ENCODE data around the gene RIN3. TPM values are rescaled to one million over a fixed set of nuclear protein-coding genes. Genes with fewer than 3 reads are reported as not detected.

RIN3 gene
- total RNA-seq, 1 experiment from 2014 or later = 4.8 TPM

DNA sequence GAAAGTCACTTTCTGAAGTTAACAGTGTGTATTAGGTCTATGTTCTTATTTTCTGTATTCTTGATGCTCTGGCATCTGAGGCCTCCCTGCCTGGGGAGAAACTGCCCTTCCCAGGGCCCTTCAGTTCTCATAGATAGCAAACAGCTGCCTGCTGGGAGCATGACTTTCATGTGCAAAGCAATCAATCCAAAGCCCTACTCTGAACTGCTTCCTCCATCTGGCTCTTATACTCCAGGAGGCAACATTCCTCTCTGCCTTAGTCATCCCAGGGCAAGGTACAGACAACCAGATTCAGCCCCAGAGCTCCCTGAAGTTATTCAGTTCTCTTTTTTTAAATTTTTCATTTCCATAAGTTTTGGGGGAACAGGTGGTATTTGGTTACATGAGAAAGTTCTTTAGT is 41.7 kb upstream of the RIN3 start:
- intact Hi-C loops (cut with micrococcal nuclease) = no loop called here
- TF ChIP-seq, protein P1, sequence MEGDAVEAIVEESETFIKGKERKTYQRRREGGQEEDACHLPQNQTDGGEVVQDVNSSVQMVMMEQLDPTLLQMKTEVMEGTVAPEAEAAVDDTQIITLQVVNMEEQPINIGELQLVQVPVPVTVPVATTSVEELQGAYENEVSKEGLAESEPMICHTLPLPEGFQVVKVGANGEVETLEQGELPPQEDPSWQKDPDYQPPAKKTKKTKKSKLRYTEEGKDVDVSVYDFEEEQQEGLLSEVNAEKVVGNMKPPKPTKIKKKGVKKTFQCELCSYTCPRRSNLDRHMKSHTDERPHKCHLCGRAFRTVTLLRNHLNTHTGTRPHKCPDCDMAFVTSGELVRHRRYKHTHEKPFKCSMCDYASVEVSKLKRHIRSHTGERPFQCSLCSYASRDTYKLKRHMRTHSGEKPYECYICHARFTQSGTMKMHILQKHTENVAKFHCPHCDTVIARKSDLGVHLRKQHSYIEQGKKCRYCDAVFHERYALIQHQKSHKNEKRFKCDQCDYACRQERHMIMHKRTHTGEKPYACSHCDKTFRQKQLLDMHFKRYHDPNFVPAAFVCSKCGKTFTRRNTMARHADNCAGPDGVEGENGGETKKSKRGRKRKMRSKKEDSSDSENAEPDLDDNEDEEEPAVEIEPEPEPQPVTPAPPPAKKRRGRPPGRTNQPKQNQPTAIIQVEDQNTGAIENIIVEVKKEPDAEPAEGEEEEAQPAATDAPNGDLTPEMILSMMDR (conservative IDR thresholded peaks at IDR 0.05; ENCODE audit: low read depth, low read length) = no peak
- TF ChIP-seq EZH2phosphoT487 (IDR thresholded peaks at IDR 0.05; ENCODE audit: borderline replicate concordance, low read length) = no peak
- TF ChIP-seq EZH2 (IDR thresholded peaks at IDR 0.05; ENCODE audit: low read length, unreplicated experiment) = no peak
- H3K4me1 ChIP-seq (ENCODE audit: insufficient read depth, low read length) = peaks cover 25% of the 10 kb centered on the region
- H2AFZ ChIP-seq (ENCODE audit: low read length) = no peak overlapping the region
- H3K27ac ChIP-seq (ENCODE audit: low read length) = no peak overlapping the region
- peak; percentile 98 for ATAC-seq
- peak; percentile 80 for DNase-seq
- ChIA-PET CTCF (interaction anchor here (0.6 kb wide), 1 partner anchor 9 kb away, joined by 3 read pairs; no protein-coding TSS in a partner anchor), POLR2A (ENCODE audit: unreplicated experiment) (no interaction called here)
- H3K79me2 ChIP-seq (ENCODE audit: low read length) = no peaks in the 10 kb centered on the region
- H3K4me3 ChIP-seq (ENCODE audit: low read length) = no peak overlapping the region
- no TSS peak for BruUV-seq (replicated peaks)
- no peaks in the 10 kb centered on the region for H3K9me2 ChIP-seq (replicated peaks; ENCODE audit: low read length)
- H3K4me2 ChIP-seq (ENCODE audit: low read length) = no peak overlapping the region
- no peaks in the 10 kb centered on the region for H3F3A ChIP-seq (ENCODE audit: low read length, unreplicated experiment)
- H4K20me1 ChIP-seq (ENCODE audit: low read length) = no peaks in the 10 kb centered on the region
- no peaks in the 10 kb centered on the region for H3K9me3 ChIP-seq (ENCODE audit: low read length)
- no peaks in the 10 kb centered on the region for H3K36me3 ChIP-seq (ENCODE audit: low read depth, low read length)
- H3K27me3 ChIP-seq (ENCODE audit: low read length) = no peaks in the 10 kb centered on the region
- H3K9ac ChIP-seq (ENCODE audit: low read length) = no peak overlapping the region

DNA sequence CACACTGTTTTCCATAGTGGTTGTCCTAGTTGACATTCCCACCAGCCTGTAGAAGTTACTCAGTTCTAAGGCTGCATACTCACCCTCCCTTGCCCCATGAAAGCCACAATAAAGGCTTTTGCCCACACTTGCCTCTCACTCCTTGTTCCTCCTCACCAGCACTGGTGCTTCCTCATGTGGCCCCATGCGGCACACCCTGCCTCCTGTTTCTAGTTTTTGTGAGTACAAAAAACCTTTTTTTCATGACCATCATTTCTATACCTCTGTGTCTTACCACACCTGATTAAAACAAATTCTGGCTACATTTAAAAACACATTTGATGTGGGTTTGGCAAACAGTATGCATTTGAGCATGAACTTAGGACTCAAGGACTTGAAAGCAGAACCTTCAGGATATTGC is 40.7 kb upstream of the RIN3 start:
- DNase-seq = no peak
- Histone ChIP-seq H3F3A (ENCODE audit: low read length, unreplicated experiment) (no peaks in the 10 kb centered on the region), H2AFZ (ENCODE audit: low read length) (no peak overlapping the region), H3K79me2 (ENCODE audit: low read length) (no peaks in the 10 kb centered on the region), H4K20me1 (ENCODE audit: low read length) (no peaks in the 10 kb centered on the region), H3K9me3 (ENCODE audit: low read length) (no peaks in the 10 kb centered on the region), H3K27ac (ENCODE audit: low read length) (no peak overlapping the region), H3K36me3 (ENCODE audit: low read depth, low read length) (no peaks in the 10 kb centered on the region), H3K9me2 (replicated peaks; ENCODE audit: low read length) (no peaks in the 10 kb centered on the region), H3K9ac (ENCODE audit: low read length) (no peak overlapping the region), H3K4me2 (ENCODE audit: low read length) (no peak overlapping the region), H3K27me3 (ENCODE audit: low read length) (no peaks in the 10 kb centered on the region), H3K4me3 (ENCODE audit: low read length) (no peak overlapping the region), H3K4me1 (ENCODE audit: insufficient read depth, low read length) (peaks cover 25% of the 10 kb centered on the region)
- no peak for ATAC-seq
- BruUV-seq (replicated peaks) = no TSS peak
- intact Hi-C loops (cut with micrococcal nuclease) = no loop called here
- TF ChIP-seq EZH2phosphoT487 (IDR thresholded peaks at IDR 0.05; ENCODE audit: borderline replicate concordance, low read length) = no peak
- CTCF ChIA-PET = no interaction called here
- POLR2A ChIA-PET (ENCODE audit: unreplicated experiment) = no interaction called here

DNA sequence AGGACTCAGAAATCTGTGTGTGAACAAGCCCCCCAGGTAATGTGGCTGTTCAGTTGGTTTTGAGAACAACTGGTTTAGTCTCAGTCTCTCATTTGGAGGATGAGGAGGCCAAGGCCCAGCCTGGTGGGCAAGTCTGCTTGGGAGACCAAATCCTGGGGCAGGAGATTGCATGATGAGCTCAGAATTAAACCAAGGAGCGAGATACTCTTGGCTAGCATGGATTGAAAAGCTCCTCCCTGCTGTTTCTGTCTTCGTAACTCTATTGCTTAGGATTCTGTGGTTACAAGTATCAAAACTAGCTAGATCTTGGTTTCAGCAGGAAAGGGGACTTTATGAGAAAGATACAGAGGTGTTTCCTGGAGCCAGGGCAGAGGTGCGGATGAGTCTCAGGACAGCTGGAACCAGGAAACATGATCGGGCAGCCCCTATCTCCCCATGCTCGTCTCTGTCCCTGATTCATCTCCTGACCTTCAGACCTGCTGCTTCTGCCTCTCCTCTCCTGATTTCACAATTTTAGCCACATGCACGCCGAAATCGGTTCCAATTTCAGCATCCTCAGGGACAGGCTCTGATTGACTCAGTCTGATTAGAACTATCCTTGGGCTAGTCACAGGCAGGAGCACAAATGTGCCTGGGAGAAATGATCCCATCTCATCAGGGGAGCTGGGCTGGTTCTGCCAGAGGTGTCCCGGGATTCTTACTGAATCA is 40.2 kb upstream of the RIN3 start:
- DNase-seq (no peak), ATAC-seq (no peak)
- Histone ChIP-seq H3K4me3 (ENCODE audit: low read length) (no peak overlapping the region), H3F3A (ENCODE audit: low read length, unreplicated experiment) (no peaks in the 10 kb centered on the region), H3K9me2 (replicated peaks; ENCODE audit: low read length) (no peaks in the 10 kb centered on the region), H3K27ac (ENCODE audit: low read length) (no peak overlapping the region), H3K4me2 (ENCODE audit: low read length) (no peak overlapping the region), H3K9me3 (ENCODE audit: low read length) (no peaks in the 10 kb centered on the region), H3K4me1 (ENCODE audit: insufficient read depth, low read length) (peaks cover 25% of the 10 kb centered on the region), H3K27me3 (ENCODE audit: low read length) (no peaks in the 10 kb centered on the region), H4K20me1 (ENCODE audit: low read length) (no peaks in the 10 kb centered on the region), H3K36me3 (ENCODE audit: low read depth, low read length) (no peaks in the 10 kb centered on the region), H2AFZ (ENCODE audit: low read length) (no peak overlapping the region), H3K79me2 (ENCODE audit: low read length) (no peaks in the 10 kb centered on the region), H3K9ac (ENCODE audit: low read length) (no peak overlapping the region)
- no TSS peak for BruUV-seq (replicated peaks)
- ChIA-PET POLR2A (ENCODE audit: unreplicated experiment) (no interaction called here), CTCF (no interaction called here)
- intact Hi-C loops (cut with micrococcal nuclease) = no loop called here
- TF ChIP-seq, protein P1 (conservative IDR thresholded peaks at IDR 0.05; ENCODE audit: low read depth, low read length) = no peak
- TF ChIP-seq EZH2phosphoT487 (IDR thresholded peaks at IDR 0.05; ENCODE audit: borderline replicate concordance, low read length) (no peak), EZH2 (IDR thresholded peaks at IDR 0.05; ENCODE audit: low read length, unreplicated experiment) (no peak)

All from PC-3 (cell line).